Renal pelvis (tissue), 4 donors: ENCODE results near the gene EMC6. TPM values are rescaled to one million over a fixed set of nuclear protein-coding genes. Genes with fewer than 3 reads are reported as not detected.

Experiments used
- DNase-seq: peaks from one replicate; pipeline ENCODE4 v3.0.0-alpha.2; 2013
- polyA plus RNA-seq, 3 donors: library from polyadenylated mRNA; unstranded; fragments of 120-200 nt; gene quantifications; one replicate each; pipeline ENCODE4 v1.2.1, GENCODE V29; 2013; ENCODE audit not compliant: insufficient read length in 3 of 3

Gene EMC6
- polyA plus RNA-seq, 3 donors = 28.5 to 39.8 (median 36.7) TPM

- DNase-seq = no peak
Observed at GRCh38 chr17:3643889-3644349, 24.7 kb upstream of the EMC6 start.

- no peak for DNase-seq
Observed at GRCh38 chr17:3645310-3645709, 23.3 kb upstream of the EMC6 start.

GRCh38 chr17:3647251-3647650 lies 21.4 kb upstream of the EMC6 start:
- DNase-seq = no peak

- peak; percentile 47 for DNase-seq
Observed at GRCh38 chr17:3647769-3648555, 20.6 kb upstream of the EMC6 start.

GRCh38 chr17:3655766-3656165 lies 12.8 kb upstream of the EMC6 start:
- DNase-seq = no peak

- no peak for DNase-seq
Observed at GRCh38 chr17:3656353-3656752, 12.3 kb upstream of the EMC6 start.

- DNase-seq = no peak
Observed at GRCh38 chr17:3656755-3657587, 11.6 kb upstream of the EMC6 start.

GRCh38 chr17:3657588-3657869 lies 11.1 kb upstream of the EMC6 start:
- DNase-seq = no peak

GRCh38 chr17:3657874-3658783 lies 10.5 kb upstream of the EMC6 start:
- no peak for DNase-seq

- no peak for DNase-seq
Observed at GRCh38 chr17:3658784-3659449, 9.7 kb upstream of the EMC6 start.

- DNase-seq = no peak
Observed at GRCh38 chr17:3659541-3660111, 9.0 kb upstream of the EMC6 start.

GRCh38 chr17:3660311-3660891 lies 8.2 kb upstream of the EMC6 start:
- DNase-seq = no peak

- no peak for DNase-seq
Observed at GRCh38 chr17:3663102-3664011, 5.3 kb upstream of the EMC6 start.

GRCh38 chr17:3665834-3666233 lies 2.8 kb upstream of the EMC6 start:
- DNase-seq = no peak

GRCh38 chr17:3666516-3666915 lies 2.1 kb upstream of the EMC6 start:
- DNase-seq = no peak

GRCh38 chr17:3667366-3668278 lies 990 bp upstream of the EMC6 start:
- peak; percentile 88 for DNase-seq

GRCh38 chr17:3669085-3669347 lies 404 bp downstream of the EMC6 start:
- DNase-seq = no peak

- DNase-seq = no peak
Observed at GRCh38 chr17:3669548-3669947, 936 bp downstream of the EMC6 start.

- no peak for DNase-seq
Observed at GRCh38 chr17:3672571-3672970, 4.0 kb downstream of the EMC6 start.
